ENCODE measurements around the gene OPCML. TPM values are rescaled to one million over a fixed set of nuclear protein-coding genes. Genes with fewer than 3 reads are reported as not detected.

Gene OPCML
- total RNA-seq, 1 experiment from 2014 or later: 0.94 TPM

DNA sequence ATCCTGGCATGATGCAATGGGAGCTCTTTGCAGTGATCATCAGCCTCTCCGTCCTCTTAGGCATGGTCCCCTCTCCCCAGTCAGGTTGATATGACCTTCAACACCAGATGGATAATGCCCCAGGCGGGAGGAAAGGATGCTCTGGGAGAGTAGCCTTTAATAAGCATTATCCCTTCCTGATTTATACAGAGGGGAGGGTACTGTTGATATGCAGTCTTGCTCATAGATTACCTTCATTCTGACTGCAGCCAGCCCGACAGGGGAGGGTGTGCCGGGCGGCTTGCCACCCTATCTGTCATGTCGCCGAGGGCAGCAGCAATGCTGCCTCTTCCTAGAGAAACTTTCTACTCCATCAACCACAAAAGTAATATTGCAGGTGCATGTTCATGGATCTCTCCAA is 497.4 kb downstream of the OPCML start:
- H3K27ac Mint-ChIP-seq: 0 out of 7 replicates have a peak overlapping the region, but pooled peaks of 1 of the 3 experiments have one; percentile 16
- Histone ChIP-seq H3K4ac (ENCODE audit: low read depth, low read length) (no peak overlapping the region), H3K27me3 (ENCODE audit: insufficient read depth, low read length) (no peaks in the 10 kb centered on the region), H2AK5ac (ENCODE audit: insufficient read length, low read length) (no peak overlapping the region), H3K18ac (ENCODE audit: insufficient read length, low read depth, low read length) (no peak overlapping the region), H2BK20ac (ENCODE audit: low read depth, low read length, poor library complexity, severe bottlenecking) (no peak overlapping the region), H3K4me1 (ENCODE audit: insufficient read depth, low read length) (no peaks in the 10 kb centered on the region; the same call in 1 of the 2 replicates), H3K79me1 (ENCODE audit: insufficient read depth, low read depth, low read length, poor library complexity, severe bottlenecking) (no peaks in the 10 kb centered on the region), H4K91ac (ENCODE audit: insufficient read length, low read depth, low read length) (no peak overlapping the region), H3T11ph (ENCODE audit: low read length) (no peak overlapping the region), H2BK15ac (ENCODE audit: low read depth, low read length) (no peak overlapping the region), H3K79me2 (ENCODE audit: insufficient read depth, low read length) (no peaks in the 10 kb centered on the region), H2AFZ (ENCODE audit: low read length) (no peak overlapping the region), H4K8ac (replicated peaks; ENCODE audit: insufficient read length, low read depth, low read length) (no peak overlapping the region), H2BK120ac (ENCODE audit: low read depth, low read length, poor library complexity, severe bottlenecking) (no peak overlapping the region), H3K23me2 (ENCODE audit: insufficient read length, low read depth, low read length, poor library complexity, severe bottlenecking) (no peaks in the 10 kb centered on the region), H3K4me2 (ENCODE audit: insufficient read depth, insufficient read length, low read length) (no peak overlapping the region), H3K9ac (ENCODE audit: extremely low read depth, insufficient read length, low read length) (no peak overlapping the region), H3K56ac (ENCODE audit: insufficient read length, low read depth, low read length) (no peak overlapping the region), H3K23ac (ENCODE audit: insufficient read length, low read depth, low read length) (no peak overlapping the region), H2BK5ac (ENCODE audit: insufficient read length, low read length) (no peak overlapping the region), H3K27ac (ENCODE audit: insufficient read length, low read depth, low read length) (no peak overlapping the region), H3K9me3 (ENCODE audit: control insufficient read depth, low read depth, low read length) (no peaks in the 10 kb centered on the region), H4K5ac (ENCODE audit: insufficient read length, low read depth, low read length) (no peak overlapping the region), H4K20me1 (ENCODE audit: control insufficient read depth, insufficient read depth, insufficient read length) (no peaks in the 10 kb centered on the region), H2BK12ac (ENCODE audit: insufficient read length, low read depth, low read length) (no peak overlapping the region), H3K14ac (ENCODE audit: insufficient read depth, low read length) (no peak overlapping the region)
- TF ChIP-seq, protein P1, sequence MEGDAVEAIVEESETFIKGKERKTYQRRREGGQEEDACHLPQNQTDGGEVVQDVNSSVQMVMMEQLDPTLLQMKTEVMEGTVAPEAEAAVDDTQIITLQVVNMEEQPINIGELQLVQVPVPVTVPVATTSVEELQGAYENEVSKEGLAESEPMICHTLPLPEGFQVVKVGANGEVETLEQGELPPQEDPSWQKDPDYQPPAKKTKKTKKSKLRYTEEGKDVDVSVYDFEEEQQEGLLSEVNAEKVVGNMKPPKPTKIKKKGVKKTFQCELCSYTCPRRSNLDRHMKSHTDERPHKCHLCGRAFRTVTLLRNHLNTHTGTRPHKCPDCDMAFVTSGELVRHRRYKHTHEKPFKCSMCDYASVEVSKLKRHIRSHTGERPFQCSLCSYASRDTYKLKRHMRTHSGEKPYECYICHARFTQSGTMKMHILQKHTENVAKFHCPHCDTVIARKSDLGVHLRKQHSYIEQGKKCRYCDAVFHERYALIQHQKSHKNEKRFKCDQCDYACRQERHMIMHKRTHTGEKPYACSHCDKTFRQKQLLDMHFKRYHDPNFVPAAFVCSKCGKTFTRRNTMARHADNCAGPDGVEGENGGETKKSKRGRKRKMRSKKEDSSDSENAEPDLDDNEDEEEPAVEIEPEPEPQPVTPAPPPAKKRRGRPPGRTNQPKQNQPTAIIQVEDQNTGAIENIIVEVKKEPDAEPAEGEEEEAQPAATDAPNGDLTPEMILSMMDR (conservative IDR thresholded peaks at IDR 0.05): no peak
- DNase-seq: no peak
- H3K27me3 Mint-ChIP-seq (ENCODE audit: low read depth): peaks cover 28% of the 10 kb centered on the region
- H3K36me3 Mint-ChIP-seq (ENCODE audit: insufficient read depth in 1 of 3, low read depth in 3 of 3): no peaks in the 10 kb centered on the region
- no CpG with 5 or more reads among the region's 7 CpGs for WGBS (ENCODE audit: extremely low coverage, insufficient read length, low lambda C conversion rate)
- no peak overlapping the region for H3K4me3 Mint-ChIP-seq
- peaks cover 4 to 5% of the 10 kb centered on the region in 2 experiments for H3K4me1 Mint-ChIP-seq
- H3K9me3 Mint-ChIP-seq: no peaks in the 10 kb centered on the region

Data from H9 (cell line).